ENCODE measurements around the gene GRB7. TPM values are rescaled to one million over a fixed set of nuclear protein-coding genes. Genes with fewer than 3 reads are reported as not detected.

The GRB7 gene
- polyA plus RNA-seq, 4 donors, result 2.7 to 48.8 (median 33.1) TPM

DNA sequence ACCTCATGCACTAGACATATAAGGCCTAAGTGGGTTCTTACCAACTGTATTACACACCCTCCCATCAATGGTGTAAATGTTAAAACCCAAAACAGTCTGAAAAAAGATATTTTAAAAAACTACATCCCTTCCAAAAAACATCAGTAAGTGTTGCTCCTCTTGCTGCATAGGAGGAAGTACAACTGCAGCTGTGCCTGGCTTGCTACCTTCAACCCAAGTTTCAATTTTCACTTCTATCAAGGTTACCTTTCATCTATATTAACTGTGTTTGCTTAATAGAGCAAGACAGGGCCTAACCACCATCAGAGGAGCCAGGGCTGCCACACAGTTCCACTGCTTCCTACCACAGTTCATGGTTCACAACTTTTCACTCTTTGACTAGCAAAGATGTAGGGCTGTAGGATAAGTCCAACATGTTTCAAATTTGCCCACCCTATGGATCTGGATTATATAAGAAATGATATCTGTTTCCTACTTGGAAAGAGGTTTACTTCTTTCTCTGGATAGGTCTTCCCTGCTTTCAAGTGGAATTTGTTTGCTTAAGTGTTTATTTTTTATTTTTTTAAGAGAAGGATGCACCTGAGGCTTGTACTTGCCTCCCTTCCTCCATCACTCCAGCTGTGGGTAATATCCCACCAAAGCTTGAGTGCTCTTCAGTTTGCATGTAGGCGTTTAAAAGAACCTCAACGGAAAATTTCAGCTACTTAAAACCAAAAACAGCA lies 56.7 kb downstream of the GRB7 start:
- no peak for DNase-seq (ENCODE audit: low read depth in 4 of 4, low spot score in 3 of 4)

Other genes with a start within 250 kb of the GRB7 start
- gene NEUROD2, start 130.0 kb upstream of the GRB7 start, polyA plus RNA-seq (ENCODE audit: insufficient read length in 4 of 4), result under 1 TPM in 3 of 4 donors, not detected in 1; 0.03 to 0.12 (median 0.07) TPM
- gene PPP1R1B, start 111.0 kb upstream of the GRB7 start, polyA plus RNA-seq (ENCODE audit: insufficient read length in 4 of 4), result 10 to 100 TPM; 12.2 to 46.4 (median 20.3) TPM
- 10 to 100 TPM; 41.7 to 58.7 (median 49.5) TPM for gene STARD3, start 100.8 kb upstream of the GRB7 start, polyA plus RNA-seq (ENCODE audit: insufficient read length in 4 of 4)
- gene TCAP, start 72.6 kb upstream of the GRB7 start, polyA plus RNA-seq (ENCODE audit: insufficient read length in 4 of 4), result 1 to 10 TPM in 3 of 4 donors, under 1 TPM in 1; 0.96 to 2.9 (median 1.8) TPM
- 1 to 10 TPM in 3 of 4 donors, under 1 TPM in 1; 0.22 to 4.5 (median 1.8) TPM for gene PNMT, start 69.5 kb upstream of the GRB7 start, polyA plus RNA-seq (ENCODE audit: insufficient read length in 4 of 4)
- 10 to 100 TPM; 26.5 to 45.9 (median 33.8) TPM for gene PGAP3, start 49.9 kb upstream of the GRB7 start, polyA plus RNA-seq (ENCODE audit: insufficient read length in 4 of 4)
- gene ERBB2, start 37.9 kb upstream of the GRB7 start, polyA plus RNA-seq (ENCODE audit: insufficient read length in 4 of 4), result 100 to 1,000 TPM; 103 to 205 (median 178) TPM
- 10 to 100 TPM; 19.6 to 37.8 (median 34.2) TPM for gene MIEN1, start 7.4 kb upstream of the GRB7 start, polyA plus RNA-seq (ENCODE audit: insufficient read length in 4 of 4)
- gene IKZF3, start 126.4 kb downstream of the GRB7 start, polyA plus RNA-seq (ENCODE audit: insufficient read length in 4 of 4), result under 1 TPM; 0.23 to 0.35 (median 0.30) TPM
- not detected for gene ZPBP2, start 130.3 kb downstream of the GRB7 start, polyA plus RNA-seq (ENCODE audit: insufficient read length in 4 of 4)
- 10 to 100 TPM in 3 of 4 donors, 1 to 10 TPM in 1; 8.2 to 34.0 (median 14.7) TPM for gene GSDMB, start 180.7 kb downstream of the GRB7 start, polyA plus RNA-seq (ENCODE audit: insufficient read length in 4 of 4)
- 100 to 1,000 TPM in 2 of 4 donors, 10 to 100 TPM in 2; 89.8 to 105 (median 98.7) TPM for gene ORMDL3, start 189.7 kb downstream of the GRB7 start, polyA plus RNA-seq (ENCODE audit: insufficient read length in 4 of 4)
- not detected for gene LRRC3C, start 189.8 kb downstream of the GRB7 start, polyA plus RNA-seq (ENCODE audit: insufficient read length in 4 of 4)
- gene GSDMA, start 225.1 kb downstream of the GRB7 start, polyA plus RNA-seq (ENCODE audit: insufficient read length in 4 of 4), result 1 to 10 TPM in 3 of 4 donors, under 1 TPM in 1; 0.20 to 3.7 (median 2.4) TPM
- gene PSMD3, start 242.9 kb downstream of the GRB7 start, polyA plus RNA-seq (ENCODE audit: insufficient read length in 4 of 4), result 100 to 1,000 TPM in 2 of 4 donors, 10 to 100 TPM in 2; 87.3 to 122 (median 107) TPM